Panc1 (cell line): ENCODE results near the gene CD300A. TPM values are rescaled to one million over a fixed set of nuclear protein-coding genes. Genes with fewer than 3 reads are reported as not detected.
A peak's percentile ranks its signal among the peaks of the same experiment; 100 is the strongest.

Experiments used
- ATAC-seq: fragments of 200-7000 bp; cut with Tn5 transposase; 2 replicates; pipeline ENCODE4 v1.9.1; 2020; ENCODE audit warnings: mild to moderate bottlenecking, moderate library complexity
- BruUV-seq: library from RNA; stranded (reverse); fragments of 400-500 nt; replicated peaks from 2 replicates; lab custom pipeline; 2021; lab: Mats Ljungman, UMichigan
- CTCF ChIA-PET: fragments of 300-600 bp; sonication (Branson Sonifier 250); formaldehyde crosslinking; loops from one replicate; lab custom pipeline; 2022; ENCODE audit warnings: antibody characterized with exemption; lab: Charles Lee
- POLR2A ChIA-PET: fragments of 300-600 bp; sonication (Branson Sonifier 250); formaldehyde crosslinking; loops from one replicate; lab custom pipeline; 2022; ENCODE audit warnings: antibody characterized with exemption; lab: Charles Lee
- DNase-seq: peaks from one replicate; pipeline ENCODE4 v3.0.0-alpha.2; 2010; ENCODE audit warnings: low read depth, low spot score
- H3K27ac ChIP-seq: 2 replicates; pipeline ENCODE4 v1.5.1; 2011; ENCODE audit warnings: mild to moderate bottlenecking, low read length, inconsistent platforms
- H3K27me3 ChIP-seq: fragments of 200-500 bp; sonication (Bioruptor generic); 2 replicates; pipeline ENCODE4 v1.6.0; 2014; ENCODE audit warnings: low read length, inconsistent platforms; ENCODE audit not compliant: control insufficient read depth, insufficient read depth
- H3K36me3 ChIP-seq: fragments of 200-500 bp; sonication (Bioruptor generic); 2 replicates; pipeline ENCODE4 v1.5.1; 2014; ENCODE audit warnings: inconsistent platforms, mild to moderate bottlenecking, low read length, moderate library complexity; ENCODE audit not compliant: control insufficient read depth, insufficient read depth
- H3K4me1 ChIP-seq: 2 replicates; pipeline ENCODE4 v1.5.1; 2011; ENCODE audit warnings: inconsistent platforms, mild to moderate bottlenecking, low read length, moderate library complexity; ENCODE audit not compliant: control insufficient read depth, insufficient read depth
- H3K4me3 ChIP-seq, 2 experiments: 2 replicates each; pipeline ENCODE4 v1.5.1; 2011 to 2012; ENCODE audit warnings: low read depth in 2 of 2, low read length in 2 of 2, mild to moderate bottlenecking in 2 of 2, inconsistent platforms in 1 of 2, moderate library complexity in 1 of 2
- H3K9me3 ChIP-seq: fragments of 200-500 bp; sonication (Bioruptor generic); 2 replicates; pipeline ENCODE4 v1.5.1; 2014; ENCODE audit warnings: low read depth, mild to moderate bottlenecking, inconsistent platforms, low read length, moderate library complexity; ENCODE audit not compliant: control insufficient read depth, insufficient read depth
- POLR2AphosphoS5 ChIP-seq: IDR thresholded peaks from 2 replicates; pipeline ENCODE4 v1.6.1; 2012; ENCODE audit warnings: mild to moderate bottlenecking, low read depth, low read length, moderate library complexity
- SIN3A ChIP-seq: IDR thresholded peaks from 2 replicates; pipeline ENCODE4 v1.6.1; 2012; ENCODE audit warnings: low read depth, mild to moderate bottlenecking, low read length, moderate library complexity, borderline replicate concordance; ENCODE audit not compliant: insufficient read depth
- TCF7L2 ChIP-seq: IDR thresholded peaks from 2 replicates; pipeline ENCODE4 v1.6.1; 2011; ENCODE audit warnings: mild to moderate bottlenecking, low read depth, low read length, inconsistent platforms
- in situ Hi-C: cut with HindIII; loops from 2 replicates; pipeline ENCODE4 v1.10.0; 2016; ENCODE audit warnings: low sequenced_read_pairs, low pct_unique_long_range_greater_than_20kb
- intact Hi-C: fragments of 100-400 bp; cut with micrococcal nuclease; formaldehyde crosslinking; loops from one replicate; pipeline ENCODE4 v1.10.0; 2022; ENCODE audit not compliant: unreplicated experiment
- total RNA-seq: library from RNA; stranded (reverse); gene quantifications from one replicate; pipeline ENCODE4 v1.2.1, GENCODE V29; 2021; ENCODE audit not compliant: unreplicated experiment
- TF ChIP-seq, protein P1 (sequence below), 2 experiments: IDR thresholded peaks; 2 replicates each; pipeline ENCODE4 v1.6.1; 2011 to 2012; ENCODE audit warnings: low read depth in 2 of 2, control low read depth in 1 of 2, low read length in 1 of 2, mild to moderate bottlenecking in 1 of 2, moderate library complexity in 1 of 2; ENCODE audit not compliant: insufficient read depth in 1 of 2
- TF ChIP-seq, protein P2 (sequence below): fragments of 450-650 bp; IDR thresholded peaks from 2 replicates; pipeline ENCODE4 v1.5.1; 2017; ENCODE audit warnings: mild to moderate bottlenecking

CD300A gene
- total RNA-seq, 1 experiment from 2014 or later: 0.21 TPM

DNA sequence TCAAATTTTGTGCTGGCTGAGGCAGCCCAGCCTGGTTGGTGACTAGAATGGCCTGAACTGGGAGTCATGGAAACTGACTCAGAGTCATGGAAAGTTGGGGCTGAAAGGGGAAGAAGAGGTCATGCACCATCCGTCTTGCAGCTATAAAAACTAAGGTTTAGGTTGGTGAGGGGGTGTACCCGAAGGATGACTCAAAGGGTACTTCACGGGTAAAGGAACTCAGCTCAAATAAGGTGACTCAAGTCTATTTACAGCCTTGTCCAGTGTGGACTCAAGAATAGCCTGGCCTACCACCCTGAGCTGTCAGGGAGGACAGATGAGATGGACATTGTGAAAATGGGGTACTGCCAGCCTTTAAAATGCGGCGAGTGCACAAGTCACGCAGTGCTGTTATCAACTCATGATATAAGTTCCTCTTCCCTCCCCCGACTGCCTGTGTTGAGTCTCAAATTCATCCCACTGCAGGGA is 46.2 kb downstream of the CD300A start:
- Histone ChIP-seq H3K4me3 (no peak overlapping the region), H3K36me3 (no peaks in the 10 kb centered on the region), H3K27me3 (peaks cover 11% of the 10 kb centered on the region), H3K27ac (no peak overlapping the region), H3K9me3 (peaks cover 6% of the 10 kb centered on the region; the same call in 1 of the 2 replicates), H3K4me1 (no peaks in the 10 kb centered on the region)
- no peak for ATAC-seq
- intact Hi-C loops: no loop called here
- ChIA-PET CTCF (interaction anchor here (0.7 kb wide), 1 partner anchor 138 kb away, joined by 3 read pairs; no protein-coding TSS in a partner anchor), POLR2A (interaction anchor here (0.6 kb wide), 1 partner anchor 74 kb away, joined by 3 read pairs; no protein-coding TSS in a partner anchor)
- in situ Hi-C loops: no loop called here
- DNase-seq: no peak
- TF ChIP-seq POLR2AphosphoS5 (no peak), TCF7L2 (no peak), SIN3A (no peak)
- TF ChIP-seq, protein P1, sequence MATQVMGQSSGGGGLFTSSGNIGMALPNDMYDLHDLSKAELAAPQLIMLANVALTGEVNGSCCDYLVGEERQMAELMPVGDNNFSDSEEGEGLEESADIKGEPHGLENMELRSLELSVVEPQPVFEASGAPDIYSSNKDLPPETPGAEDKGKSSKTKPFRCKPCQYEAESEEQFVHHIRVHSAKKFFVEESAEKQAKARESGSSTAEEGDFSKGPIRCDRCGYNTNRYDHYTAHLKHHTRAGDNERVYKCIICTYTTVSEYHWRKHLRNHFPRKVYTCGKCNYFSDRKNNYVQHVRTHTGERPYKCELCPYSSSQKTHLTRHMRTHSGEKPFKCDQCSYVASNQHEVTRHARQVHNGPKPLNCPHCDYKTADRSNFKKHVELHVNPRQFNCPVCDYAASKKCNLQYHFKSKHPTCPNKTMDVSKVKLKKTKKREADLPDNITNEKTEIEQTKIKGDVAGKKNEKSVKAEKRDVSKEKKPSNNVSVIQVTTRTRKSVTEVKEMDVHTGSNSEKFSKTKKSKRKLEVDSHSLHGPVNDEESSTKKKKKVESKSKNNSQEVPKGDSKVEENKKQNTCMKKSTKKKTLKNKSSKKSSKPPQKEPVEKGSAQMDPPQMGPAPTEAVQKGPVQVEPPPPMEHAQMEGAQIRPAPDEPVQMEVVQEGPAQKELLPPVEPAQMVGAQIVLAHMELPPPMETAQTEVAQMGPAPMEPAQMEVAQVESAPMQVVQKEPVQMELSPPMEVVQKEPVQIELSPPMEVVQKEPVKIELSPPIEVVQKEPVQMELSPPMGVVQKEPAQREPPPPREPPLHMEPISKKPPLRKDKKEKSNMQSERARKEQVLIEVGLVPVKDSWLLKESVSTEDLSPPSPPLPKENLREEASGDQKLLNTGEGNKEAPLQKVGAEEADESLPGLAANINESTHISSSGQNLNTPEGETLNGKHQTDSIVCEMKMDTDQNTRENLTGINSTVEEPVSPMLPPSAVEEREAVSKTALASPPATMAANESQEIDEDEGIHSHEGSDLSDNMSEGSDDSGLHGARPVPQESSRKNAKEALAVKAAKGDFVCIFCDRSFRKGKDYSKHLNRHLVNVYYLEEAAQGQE (IDR thresholded peaks at IDR 0.05; ENCODE audit: insufficient read depth in 1 of 2, low read depth in 2 of 2, low read length in 1 of 2): no peak
- TF ChIP-seq, protein P2, sequence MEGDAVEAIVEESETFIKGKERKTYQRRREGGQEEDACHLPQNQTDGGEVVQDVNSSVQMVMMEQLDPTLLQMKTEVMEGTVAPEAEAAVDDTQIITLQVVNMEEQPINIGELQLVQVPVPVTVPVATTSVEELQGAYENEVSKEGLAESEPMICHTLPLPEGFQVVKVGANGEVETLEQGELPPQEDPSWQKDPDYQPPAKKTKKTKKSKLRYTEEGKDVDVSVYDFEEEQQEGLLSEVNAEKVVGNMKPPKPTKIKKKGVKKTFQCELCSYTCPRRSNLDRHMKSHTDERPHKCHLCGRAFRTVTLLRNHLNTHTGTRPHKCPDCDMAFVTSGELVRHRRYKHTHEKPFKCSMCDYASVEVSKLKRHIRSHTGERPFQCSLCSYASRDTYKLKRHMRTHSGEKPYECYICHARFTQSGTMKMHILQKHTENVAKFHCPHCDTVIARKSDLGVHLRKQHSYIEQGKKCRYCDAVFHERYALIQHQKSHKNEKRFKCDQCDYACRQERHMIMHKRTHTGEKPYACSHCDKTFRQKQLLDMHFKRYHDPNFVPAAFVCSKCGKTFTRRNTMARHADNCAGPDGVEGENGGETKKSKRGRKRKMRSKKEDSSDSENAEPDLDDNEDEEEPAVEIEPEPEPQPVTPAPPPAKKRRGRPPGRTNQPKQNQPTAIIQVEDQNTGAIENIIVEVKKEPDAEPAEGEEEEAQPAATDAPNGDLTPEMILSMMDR: no peak
- no TSS peak for BruUV-seq

DNA sequence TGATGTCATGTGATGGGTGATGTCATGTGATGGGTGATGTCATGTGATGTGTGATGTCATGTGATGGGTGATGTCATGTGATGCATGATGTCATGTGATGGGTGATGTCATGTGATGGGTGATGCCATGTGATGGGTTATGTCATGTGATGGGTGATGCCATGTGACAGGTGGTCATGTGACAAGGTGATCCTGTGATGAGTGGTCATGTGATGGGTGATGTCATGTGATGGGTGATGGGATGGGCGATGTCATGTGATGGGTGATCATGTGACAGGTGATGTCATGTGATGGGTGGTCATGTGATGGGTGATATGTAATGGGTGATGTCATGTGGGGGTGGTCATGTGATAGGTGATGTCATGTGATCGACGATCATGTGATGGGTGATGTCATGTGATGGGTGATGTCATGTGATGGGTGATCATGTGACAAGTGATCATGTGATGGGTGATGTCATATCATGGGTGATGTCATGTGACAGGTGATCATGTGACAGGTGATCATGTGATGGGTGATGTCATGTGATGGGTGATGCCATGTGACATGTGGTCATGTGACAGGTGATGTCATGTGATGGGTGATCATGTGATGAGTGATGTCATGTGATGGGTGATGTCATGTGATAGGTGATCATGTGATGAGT is 47.7 kb downstream of the CD300A start:
- TF ChIP-seq, protein P2: no peak
- no peak for TF ChIP-seq SIN3A
- no peak for TF ChIP-seq TCF7L2
- no peak for TF ChIP-seq POLR2AphosphoS5
- TF ChIP-seq, protein P1 (IDR thresholded peaks at IDR 0.05; ENCODE audit: insufficient read depth in 1 of 2, low read depth in 2 of 2, low read length in 1 of 2): no peak
- ATAC-seq (peak; percentile 71), DNase-seq (peak; percentile 55)
- intact Hi-C loops: no loop called here
- H3K4me1 ChIP-seq: no peaks in the 10 kb centered on the region
- no peak overlapping the region for H3K4me3 ChIP-seq
- in situ Hi-C loops: no loop called here
- peaks cover 6% of the 10 kb centered on the region; the same call in 1 of the 2 replicates for H3K9me3 ChIP-seq
- H3K27me3 ChIP-seq: peaks cover 6% of the 10 kb centered on the region
- no TSS peak for BruUV-seq
- H3K27ac ChIP-seq: no peak overlapping the region
- ChIA-PET CTCF (no interaction called here), POLR2A (no interaction called here)
- H3K36me3 ChIP-seq: no peaks in the 10 kb centered on the region
